Stimulated activated CD4-positive, alpha-beta T cell treated with anti-CD3 and anti-CD28 coated beads, Interleukin-4, amount 100 ng/mL, for 24 hours (primary cell): ENCODE measurements around the gene AKR7A2.

Experiments used
- DNase-seq: peaks from one replicate; pipeline ENCODE4 v3.0.0-alpha.2; 2020

The AKR7A2 gene

DNA sequence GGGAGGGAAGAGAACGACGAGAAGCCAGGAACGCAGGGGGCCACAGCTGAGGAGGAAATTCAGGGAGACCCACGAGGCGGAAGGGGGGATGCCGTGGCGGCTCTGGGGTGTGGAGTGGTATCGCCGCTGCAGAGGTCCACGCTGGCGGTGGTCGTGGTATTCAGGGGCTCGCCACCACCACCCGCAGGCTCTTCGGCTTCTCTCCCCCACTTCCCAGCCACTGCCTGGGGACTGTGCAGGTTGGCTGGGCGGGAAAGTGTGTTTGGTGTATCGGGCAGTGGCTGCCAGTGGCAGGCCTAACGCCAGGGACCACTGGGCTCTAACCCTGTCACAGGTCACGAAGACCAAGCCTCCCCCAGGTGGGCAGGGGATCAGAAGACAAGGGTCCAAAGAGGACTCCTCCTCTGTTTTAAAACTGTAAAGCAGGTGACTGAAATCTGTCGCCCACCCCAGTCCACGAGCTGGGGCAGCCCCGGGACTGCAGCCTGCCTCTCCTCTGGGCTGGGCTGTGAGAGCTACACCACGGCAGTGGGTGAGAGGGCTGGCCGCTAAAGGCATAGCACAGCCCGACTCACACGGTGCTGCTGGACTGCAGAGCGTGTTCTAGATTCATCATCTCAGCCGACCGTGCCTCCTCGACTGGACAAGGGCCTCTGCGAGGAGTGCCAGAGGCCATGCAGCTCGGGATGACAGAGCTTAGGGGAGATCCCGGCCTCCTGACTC lies 31.1 kb upstream of the AKR7A2 start:
- no peak for DNase-seq

DNA sequence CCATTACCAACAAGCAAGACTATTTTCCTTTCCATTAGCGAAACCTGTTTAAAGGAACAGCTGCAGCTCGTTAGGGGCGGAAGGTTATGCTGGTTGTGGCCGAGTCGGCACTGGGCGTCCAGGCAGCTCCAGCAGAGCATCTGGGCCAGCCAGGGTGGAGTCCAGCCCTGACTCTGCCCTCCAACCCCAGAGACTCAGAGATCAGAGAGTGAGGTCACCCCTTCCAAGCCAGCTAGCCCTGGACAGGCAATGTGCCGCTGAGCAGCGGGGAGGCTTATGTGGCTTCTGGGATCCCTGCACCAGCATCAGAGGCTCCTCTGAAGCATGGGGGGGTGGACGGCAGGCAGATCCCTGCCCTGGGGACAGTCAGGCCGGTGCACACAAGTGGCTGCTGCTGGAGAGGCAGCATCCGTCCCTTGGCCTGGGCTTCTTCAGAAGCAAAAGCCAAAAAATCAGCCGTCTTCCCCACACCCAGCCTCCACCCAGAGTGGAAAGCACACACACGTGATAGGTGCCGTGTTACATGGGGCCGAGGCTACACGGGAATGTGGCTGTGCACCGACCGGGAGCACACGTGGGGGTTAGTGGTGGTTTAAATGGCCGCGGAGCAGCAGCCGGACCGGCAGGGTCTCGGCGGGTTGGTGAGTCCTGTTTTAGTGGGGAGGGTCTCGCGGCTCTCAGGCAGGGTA lies 30.3 kb upstream of the AKR7A2 start:
- no peak for DNase-seq

DNA sequence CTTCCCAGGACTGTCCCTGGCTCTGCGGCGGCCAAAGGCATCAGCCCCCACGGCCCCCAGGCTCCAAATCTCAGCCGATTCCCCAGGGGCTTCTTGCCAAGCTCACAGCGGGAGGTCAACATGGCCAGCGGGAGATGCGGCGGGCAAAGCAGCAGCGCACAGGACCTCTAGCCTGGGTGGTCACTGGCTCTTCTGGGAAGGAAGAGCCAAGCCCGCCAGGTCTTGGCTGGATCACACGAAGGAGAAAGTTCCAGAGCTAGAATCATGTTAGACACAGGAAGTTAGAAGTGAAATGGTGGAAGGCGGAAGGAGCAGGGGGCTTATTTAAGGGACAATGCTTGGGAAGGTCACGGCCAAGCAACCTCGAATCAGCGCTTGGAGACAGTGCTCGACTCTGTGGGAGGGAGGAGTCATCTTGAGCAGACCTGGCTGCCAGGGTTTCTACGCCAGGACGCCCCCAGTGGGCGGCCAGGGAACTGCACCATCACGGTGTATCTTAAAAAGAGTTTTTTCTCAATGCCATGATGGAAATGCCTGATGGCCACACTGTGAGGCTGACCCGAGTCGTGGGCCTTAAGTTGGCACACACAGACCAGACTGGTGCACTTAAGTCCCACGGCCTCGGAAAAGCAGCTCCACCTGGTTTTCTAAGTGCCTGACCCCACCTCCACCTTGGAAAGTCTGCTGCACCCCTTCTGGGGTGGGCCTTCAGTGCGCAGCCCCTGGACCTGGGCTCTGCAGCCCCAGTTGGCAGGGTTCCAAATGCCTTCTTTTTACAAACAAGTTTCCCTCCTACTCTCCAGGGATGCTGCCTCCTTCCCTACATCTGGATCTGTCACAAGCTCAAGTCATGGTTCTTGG lies 29.5 kb upstream of the AKR7A2 start:
- DNase-seq = peak; percentile 83

DNA sequence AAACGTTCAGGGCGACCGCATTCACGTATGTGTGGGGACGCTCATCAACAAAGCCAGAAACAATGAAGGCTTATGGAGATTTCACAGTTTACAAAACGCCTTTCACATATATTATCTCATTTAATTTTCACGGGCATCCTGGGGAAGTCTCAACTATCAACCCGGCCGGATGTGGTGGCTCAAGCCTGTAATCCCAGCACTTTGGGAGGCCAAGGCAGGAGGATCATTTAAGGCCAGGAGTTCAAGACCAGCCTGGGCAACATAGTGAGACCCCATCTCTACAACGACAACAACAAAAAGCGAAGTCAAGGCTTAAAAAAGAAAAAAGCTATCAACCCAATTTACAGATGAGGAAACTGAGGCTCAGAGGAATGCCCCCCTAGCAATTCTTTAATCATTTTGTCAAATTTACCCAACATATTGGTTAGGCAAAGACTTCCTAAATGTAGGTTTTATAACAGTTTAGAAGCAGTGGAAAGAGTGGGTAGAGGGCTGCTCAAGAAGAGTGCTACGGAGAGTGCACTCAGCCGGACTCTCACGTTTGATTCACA lies 28.5 kb upstream of the AKR7A2 start:
- DNase-seq = no peak

DNA sequence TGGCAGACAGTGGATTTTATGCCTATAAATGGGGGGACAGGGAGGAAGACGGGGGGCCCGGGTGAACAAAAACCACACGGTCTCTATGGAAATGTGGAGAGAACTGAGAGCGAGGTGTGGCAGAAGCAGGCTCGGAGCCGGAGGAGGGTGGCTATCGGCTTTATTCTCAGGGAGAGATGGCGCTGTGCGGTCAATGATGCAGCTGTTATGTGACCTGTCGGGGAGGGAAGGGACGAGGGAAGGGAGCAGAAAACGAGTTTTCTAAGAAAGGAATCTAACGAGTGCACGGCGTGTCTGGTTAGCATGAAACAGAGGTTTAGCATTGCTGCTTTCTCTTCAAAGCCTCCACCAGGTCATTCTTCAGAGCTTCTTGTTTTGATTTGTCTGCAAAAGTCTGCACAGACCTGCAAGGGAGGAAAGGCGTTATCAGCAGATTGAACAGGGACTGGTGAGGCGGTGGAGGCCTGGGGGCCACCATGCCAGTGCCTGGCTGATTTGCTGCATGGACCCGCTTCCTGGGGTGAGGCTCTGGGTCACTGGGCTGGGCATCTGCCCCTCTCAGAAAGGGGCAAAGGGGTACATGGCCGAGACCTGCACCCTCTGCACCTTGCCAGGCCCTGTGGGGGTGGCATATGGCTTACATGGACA lies 27.4 kb upstream of the AKR7A2 start:
- DNase-seq = no peak

DNA sequence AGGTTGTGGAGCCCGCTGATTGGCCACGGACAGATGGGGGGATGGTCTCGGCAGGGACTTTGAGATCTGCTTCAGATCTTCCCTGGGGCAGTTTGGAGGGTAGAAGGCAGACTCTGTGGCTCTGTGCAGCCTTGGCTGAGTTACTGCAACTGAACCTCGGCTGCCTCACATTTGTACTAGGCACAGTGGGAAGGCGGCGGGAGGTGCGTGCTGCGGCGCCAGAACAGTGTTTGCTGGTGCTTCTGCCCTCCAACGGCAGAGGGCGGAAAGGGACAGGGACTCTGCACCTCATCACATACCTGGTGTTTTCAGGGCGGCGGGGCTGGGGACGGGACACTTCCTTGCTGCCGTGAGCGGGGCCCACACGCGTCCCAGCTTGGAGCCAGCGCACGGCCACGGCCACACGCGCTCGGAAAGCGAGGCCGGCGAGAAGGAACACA lies 26.4 kb upstream of the AKR7A2 start:
- DNase-seq = no peak

DNA sequence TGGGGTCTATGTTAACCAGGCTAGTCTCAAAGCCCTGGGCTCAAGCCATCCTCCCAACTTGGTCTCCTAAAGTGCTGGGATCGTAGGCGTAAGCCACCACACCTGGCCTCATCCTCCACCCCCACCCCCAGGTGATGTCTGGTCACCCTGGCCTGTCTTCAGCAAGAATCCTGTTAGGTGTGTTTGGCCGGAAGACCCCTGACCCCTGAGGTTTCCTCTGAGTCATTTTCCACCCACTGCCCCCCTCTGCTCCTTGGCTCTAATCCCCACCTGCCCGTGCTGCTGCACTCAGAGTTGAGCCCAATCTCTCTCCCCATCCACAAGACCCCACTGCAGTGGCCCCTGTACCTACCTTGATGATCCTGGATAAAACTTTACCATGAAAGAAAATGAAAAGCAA lies 25.3 kb upstream of the AKR7A2 start:
- no peak for DNase-seq

DNA sequence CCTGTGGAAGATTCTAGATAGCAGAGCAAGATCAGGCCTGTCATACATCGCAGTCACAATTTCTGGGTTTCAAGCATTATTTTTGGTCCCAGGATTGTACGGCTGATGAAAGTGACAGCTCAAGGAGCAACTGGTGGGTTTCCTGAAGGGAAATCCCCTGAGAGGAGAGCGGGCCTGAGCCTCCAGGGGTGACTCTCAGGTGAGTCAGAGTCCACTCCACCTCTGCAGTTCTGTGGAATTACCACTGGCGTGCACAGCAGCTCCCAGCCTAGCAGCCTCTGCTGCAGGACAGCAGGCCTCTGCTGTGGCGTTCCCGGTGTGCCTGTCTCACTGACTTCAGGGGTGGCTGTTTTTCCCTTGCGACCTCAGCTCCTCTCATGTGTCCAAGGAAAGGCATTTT lies 24.6 kb upstream of the AKR7A2 start:
- DNase-seq = peak; percentile 70

DNA sequence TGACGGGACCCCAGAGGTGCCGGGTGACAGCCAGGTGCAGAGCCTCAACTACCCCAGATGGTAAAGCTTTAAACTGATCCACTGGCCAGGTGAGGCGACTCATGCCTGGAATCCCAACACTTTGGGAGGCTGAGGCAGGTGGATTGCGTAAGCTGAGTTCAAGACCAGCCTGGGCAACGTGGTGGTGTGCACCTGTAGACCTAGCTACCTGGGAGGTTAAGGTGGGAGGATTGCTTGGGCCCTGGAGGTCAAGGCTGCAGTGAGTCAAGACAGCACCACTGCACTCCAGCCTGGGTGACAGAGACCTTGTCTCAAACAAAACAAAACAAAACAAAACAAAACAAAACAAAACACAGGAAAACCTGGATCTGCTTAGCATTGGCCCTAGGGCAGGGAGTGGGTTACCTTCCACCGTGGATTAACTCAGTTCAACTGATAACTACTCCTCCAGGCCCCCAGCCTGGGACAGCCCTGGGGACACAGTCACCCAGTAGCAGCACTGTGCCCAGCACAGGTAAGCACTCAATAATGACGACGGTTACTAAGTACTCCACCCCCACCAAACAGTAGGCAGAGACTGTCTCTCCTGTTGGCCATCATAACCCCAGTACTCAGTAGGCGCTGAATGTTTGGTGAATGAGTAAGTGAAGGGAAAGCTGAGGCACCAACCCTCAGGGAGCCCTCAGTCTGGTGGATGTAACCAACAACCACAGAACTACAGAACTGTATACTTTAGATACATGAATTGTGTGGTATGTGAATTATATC lies 21.8 kb upstream of the AKR7A2 start:
- DNase-seq = no peak

DNA sequence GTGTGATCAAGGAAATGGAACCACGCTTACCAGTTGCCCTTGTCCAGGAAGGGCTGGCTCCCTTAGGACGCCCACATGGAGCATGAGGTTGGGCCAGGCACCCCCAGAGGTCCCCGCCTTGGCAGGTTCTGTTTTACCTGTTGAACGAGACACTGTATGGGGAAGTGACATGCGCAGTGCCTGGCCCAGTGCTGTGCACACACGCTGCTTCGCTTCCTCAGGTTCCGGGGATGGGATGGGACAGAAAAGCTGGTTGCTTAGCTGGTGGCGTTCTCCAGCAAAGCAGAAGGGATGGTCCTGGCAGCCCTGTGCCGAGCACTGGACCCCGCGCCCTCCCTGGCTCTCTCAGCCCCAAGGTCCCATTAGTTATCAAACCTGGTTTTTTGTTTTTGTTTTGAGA lies 20.9 kb upstream of the AKR7A2 start:
- DNase-seq = no peak

DNA sequence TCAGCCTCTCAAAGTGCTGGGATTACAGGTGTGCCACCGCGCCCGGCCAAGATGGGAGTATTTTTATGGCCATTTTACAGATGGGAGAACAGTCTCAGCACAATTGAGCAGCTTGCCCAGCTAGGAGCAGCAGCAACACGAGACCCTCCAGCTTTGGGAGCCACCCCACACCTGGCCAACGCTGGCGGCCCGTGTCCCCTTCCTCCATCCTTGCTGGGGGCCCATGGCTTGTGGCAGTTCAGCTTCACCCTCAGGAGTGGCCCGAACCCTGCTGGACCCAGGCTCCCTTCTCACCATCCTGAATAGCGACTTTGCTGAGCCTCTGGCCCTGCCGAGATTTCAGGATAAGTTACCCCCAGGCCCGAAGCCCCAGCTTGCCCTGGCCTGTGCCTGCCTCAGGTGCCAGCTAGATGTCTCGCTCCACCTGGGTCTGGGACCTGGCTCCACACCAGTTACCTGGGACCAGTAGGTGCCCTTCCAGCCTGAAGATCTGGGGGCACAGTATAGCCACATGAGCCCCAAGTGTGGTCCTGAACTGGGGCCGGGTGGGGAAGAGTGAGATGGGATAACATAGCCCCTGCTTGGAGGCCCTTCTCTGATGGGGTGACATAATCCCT lies 19.4 kb upstream of the AKR7A2 start:
- no peak for DNase-seq

DNA sequence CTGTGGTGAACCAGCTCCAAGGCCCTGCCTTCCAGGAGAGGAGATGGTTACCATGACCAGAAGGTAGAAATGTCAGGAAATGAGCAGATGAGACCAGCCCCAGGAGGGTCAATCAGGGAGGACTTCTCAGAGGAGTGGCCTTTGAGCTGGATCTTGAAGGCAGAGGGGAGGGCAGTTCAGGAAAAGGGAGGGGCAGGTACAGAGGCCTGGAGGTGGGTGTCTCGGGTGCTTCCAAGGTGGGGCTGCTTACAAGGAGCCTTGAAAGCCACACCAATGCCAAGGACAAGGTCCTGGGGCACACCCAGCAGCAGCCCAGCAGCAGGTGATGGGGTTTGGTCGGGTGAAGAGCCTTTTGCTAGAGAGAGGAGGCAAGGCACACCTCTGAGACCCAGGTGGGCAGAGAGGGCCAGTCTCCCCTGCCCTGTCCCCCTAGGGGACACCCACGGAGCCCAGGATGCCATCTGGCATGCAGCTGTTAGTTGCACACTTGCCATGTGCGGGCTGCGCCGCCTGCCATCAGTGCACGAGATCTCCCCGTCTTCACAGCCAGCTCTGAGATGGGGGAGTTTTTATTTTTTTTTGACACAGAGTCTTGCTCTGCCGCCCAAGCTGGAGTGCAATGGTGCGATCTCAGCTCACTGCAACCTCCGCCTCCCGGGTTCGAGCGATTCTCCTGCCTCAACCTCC lies 18.6 kb upstream of the AKR7A2 start:
- DNase-seq = no peak

DNA sequence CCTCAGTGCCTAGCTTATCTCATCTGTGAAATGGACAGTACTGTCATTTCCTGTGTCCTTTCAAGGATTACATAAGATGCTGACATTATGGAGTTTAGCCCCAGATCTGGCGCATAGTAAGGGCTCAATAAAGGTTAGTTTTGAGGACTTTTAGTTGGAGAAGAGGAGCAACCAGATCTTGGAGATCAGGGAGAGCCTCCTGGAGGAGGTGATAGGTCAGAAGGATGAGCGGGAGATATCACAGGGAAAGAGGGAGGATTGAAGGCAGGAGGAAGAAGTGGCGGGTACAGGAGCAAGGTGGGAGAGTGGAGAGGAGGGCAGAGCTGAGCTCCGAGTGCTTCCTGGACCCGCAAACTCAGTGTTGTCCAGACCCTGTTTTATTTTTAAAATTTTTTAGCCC lies 17.7 kb upstream of the AKR7A2 start:
- DNase-seq = no peak

DNA sequence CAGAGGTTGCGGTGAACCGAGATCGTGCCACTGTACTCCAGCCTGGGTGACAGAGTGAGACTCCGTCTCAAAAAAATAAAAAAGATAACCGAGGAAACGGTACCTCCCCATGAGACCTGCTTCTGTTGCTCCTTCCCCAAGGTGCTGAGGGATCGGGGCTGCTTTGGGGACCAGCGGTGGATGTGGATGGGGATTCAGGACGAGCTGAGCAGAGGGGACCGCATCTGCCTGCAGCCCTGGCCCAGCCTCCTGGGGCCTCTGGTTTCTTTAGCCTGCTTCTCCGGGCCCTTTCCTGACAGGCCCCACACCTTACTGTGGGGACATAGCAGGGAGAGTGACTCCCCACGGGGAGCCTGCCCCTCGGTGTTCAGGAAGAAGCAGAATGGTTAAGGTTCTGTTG lies 17.2 kb upstream of the AKR7A2 start:
- DNase-seq = no peak

DNA sequence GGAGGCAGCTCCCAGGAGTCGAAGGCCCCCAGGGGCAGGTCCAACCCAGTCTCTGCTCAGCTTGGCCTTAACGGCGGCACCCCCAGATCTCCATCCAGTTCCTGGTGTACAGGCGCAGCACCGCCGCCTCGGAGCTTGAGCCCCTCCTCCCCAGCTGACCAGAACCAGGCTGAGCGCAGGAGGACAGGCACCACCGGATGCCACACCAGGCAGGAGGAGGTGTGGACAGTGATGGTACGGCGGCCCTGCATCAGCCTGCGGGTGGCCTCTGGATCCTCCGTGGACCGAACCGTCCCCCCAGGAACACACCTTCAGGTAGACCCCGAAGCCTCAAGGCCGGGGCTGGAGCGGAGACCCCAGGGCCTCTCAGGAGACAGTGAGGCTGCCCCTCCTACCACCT lies 16.5 kb upstream of the AKR7A2 start:
- DNase-seq = no peak

DNA sequence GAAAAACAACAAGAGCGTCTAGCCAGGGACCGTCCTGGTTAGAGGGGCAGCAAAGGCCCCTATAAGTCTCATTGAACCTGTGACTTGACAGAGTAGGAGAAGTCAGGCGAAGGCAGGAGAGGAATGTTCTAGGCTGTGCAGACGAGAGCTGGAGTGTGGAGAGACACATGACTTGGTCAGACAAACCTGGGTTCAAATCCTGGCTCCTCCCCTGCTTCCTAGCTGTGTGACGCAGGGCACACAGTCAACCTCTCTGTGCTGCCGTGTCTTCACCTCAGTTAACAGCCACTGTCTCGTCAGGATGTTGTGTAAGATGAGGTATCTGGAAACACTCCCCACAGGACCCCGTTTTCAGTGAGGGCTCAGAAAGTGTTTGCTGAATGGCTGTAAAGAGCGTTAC lies 15.8 kb upstream of the AKR7A2 start:
- no peak for DNase-seq

DNA sequence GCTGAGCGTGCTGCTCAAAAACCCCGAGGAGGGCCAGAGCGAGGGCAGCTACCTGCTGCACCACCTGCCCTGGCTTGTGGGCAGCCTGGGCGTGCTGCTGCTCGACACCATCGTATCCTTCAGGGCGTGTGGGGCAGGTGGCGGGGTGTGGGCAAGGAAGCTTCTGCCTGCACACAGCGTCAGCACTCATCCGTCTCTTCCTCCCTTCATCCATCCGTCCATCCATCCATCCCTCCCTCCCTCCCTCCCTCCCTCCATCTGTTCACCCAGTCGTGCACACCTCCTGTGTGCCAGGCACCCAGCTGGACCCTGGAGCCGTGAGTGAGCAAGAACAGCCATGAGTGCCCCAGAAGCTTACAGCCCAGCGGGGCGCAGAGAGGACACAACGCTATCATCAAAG lies 15.4 kb upstream of the AKR7A2 start:
- no peak for DNase-seq

DNA sequence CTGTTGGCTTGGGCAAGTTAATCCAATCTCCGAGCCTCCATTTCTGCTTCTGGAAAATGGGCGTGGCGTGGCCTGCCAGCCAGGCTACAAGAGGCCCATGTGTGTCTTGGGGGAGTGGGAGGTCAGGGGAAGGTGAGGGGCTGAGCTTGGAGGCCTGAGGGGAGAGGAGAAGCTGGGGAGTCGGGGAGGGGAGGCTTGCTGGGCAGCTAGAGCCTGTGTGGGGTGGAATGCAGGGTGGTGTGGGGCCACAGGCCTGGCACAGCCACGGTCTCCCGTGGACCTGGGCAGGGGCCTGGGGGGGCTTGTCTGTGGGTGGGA lies 14.8 kb upstream of the AKR7A2 start:
- no peak for DNase-seq

DNA sequence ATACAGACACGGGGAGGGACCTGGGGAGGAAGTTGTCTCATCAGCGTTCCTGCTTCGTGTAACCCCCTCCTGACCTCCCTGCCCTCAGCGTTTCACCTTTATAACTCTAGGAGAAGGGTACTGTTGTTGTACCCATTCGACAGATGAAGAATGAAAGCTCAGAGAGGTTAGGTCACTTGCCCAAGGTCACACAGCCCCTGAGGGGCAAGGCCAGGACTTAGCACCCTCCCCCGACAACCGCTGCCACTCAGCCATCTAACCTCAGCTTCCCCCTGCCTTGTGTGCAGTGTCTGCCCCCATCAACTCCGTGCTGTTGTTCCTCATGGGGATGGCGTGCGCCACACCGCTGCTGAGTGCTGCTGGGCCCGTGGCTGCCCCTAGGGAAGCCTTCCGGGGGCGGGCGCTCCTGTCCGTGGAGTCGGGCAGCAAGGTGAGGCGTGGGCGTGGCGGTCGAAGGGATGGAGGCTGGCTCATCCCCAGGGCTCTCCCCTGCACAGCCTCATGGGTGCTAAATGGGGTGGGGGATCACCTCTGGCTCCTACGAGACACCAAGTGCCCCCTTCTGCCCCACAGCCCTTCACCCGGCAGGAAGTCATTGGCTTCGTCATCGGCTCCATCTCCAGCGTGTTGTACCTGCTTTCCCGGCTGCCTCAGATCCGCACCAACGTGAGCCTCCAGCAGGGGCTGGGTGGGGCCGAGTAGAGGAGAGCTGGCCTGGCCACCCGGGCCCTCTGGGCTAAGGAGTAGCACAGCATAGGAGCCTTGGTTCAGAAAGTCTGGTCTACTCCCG lies 14.2 kb upstream of the AKR7A2 start:
- no peak for DNase-seq

DNA sequence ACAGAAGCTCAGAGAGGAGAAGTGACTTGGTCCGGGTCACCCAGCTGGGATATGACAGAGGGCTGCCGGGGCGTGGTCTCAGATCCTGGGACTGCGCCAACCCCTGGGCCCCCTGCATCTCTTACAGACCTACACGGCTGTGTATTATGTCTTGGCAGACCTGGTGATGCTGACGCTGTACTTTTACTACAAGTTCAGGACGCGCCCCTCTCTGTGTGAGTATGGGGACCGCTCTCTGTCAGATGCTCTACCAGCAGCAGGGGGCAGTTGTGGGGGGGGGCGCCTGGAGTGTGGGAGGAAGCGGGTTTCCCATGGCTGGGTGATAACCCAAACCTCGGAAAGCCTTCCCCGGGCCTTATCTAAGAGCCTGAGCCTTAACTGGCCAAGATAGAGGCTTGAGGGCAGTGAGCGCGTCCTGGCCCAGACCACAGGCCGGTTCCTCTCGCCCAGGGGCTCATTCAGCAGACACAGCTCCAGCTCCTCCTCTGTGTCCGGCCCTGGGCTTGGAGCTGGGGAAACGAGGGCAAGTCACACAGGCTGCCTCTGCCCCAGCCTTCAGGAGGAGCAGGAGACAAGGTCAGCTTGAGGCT lies 13.5 kb upstream of the AKR7A2 start:
- no peak for DNase-seq
